Stimulated activated CD8-positive, alpha-beta memory T cell treated with anti-CD3 and anti-CD28 coated beads, Interleukin-15, amount 100 ng/mL, for 4 hours (primary cell): ENCODE data around the gene DNAJC7.
A peak's percentile ranks its signal among the peaks of the same experiment; 100 is the strongest.
"Not testable (repeated sequence)": the region's sequence is repeated elsewhere in the genome, so short reads cannot be mapped to it uniquely, and the experiment has no call there.

ENCODE experiments used
- DNase-seq, 2 donors: peaks; one replicate each; pipeline ENCODE4 v3.0.0-alpha.2; 2020; ENCODE audit warnings: low read depth in 2 of 2

DNAJC7 gene

DNA sequence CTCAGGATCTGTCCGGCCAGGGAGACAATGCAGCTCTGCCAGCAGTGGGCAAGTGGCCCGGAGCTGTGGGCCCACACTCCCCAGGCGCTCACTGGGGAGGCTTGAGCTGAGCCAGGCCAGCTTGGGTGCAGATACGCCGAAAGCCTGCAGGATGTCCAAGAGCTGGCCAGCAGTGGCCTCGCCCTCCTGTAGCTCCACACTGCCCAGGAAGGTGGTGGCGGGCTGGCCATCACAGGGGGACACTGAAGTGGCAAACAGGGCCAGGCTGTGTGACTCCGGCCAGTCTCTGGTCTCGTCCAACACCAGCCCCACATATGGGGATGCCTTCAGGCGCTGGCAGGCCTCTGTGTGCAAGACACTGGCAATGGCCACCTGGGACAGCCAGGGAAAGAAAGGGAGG is 23.6 kb upstream of the DNAJC7 start:
- DNase-seq, result no peak

- no peak for DNase-seq
These were observed 22.8 kb upstream of the DNAJC7 start for GRCh38 chr17:42039794-42040763.

DNA sequence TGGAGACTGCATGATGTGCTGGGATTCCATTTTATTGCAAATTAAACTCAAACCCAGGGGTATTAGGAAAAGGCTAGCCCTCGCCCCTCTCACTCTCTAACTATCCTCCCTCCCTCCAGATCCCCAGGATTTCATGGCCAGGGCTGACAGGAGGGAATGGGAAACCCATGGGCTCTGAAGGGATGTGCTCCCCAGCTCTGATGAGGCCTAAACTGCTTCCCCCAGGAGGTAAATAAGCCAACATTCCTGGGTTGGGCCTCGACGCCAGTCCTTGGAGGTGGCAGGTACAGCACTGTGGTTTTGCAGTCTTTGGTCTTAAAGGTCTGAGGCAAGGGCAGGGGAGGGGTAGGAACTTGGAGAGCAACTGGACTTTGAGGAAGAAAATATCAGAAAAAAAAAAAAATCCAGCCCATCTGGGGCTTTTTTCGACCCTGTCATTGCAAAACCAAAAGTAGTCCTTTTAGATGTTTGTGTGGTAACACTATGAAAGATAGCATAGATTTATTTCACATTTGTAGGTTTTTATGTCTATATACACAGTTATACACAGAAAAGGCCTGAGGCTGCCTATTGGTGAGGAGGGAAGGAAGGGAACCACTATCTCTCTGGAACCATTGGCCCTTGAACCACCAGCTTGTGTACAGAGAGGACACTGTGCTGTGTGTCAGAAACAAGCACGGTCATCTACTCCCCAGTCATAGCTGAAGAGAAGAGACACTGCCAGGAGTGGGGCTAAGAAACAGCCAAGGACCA is 21.2 kb upstream of the DNAJC7 start:
- no peak for DNase-seq

- no peak for DNase-seq
These were observed 16.8 kb upstream of the DNAJC7 start for GRCh38 chr17:42034059-42034458.

GRCh38 chr17:42031584-42031983 is 14.3 kb upstream of the DNAJC7 start:
- no peak for DNase-seq

GRCh38 chr17:42028791-42029127 is 11.5 kb upstream of the DNAJC7 start:
- DNase-seq, result no peak

DNA sequence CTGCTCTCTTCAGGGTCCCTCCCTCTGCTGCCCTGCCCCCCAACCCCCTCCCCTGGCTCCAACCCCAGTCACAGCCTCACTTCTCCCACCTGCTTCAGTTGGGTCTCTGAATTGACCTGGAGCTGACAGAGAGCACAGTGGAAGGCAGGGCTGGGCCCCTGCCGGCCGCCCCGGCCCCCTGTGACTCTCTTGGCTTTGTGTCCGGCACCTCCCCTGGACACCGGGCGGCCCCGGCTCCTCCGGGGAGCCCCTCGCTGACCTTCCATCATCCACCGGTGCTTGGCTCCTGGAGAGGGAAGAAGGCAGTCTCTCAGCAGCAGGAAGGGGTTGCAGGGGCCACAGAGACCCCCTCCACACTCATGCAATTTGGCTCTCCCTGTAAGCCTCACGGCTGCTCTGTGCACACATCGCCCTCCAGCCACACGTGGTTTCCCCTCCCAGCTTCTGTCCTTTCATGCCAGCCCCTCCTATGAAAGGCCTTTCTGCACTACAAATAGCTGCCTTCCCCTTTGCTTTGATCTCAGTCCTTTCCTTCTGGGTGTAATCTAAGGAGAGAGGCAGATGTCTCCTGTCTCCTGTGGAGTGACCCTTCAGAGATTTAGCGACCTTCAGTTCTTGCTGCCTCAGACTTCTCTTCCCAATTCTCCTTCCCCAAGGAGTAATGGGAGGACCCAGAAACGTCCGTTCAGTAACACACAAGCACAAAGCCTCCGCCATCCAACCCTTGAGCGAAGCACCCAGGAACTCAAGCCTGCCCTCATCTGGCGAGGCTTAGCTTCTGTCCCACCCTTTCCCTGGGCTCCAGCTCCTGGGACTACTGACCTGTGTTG is 10.9 kb upstream of the DNAJC7 start:
- DNase-seq, result no peak

DNA sequence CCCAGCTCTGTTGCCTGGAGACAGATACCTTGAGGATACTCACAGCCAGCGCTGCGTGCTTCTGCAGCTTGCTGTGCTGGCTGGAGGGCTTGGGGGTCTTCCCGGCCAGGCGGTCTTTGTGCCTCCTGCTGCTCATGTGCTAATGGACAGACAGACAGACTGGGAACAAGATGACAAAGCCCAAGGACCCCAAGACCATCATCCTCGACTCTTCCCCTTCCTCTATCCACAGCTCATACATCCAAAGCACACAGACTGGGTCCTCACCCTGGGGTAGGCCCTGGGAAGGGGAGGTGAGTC is 10.3 kb upstream of the DNAJC7 start:
- DNase-seq, result no peak

GRCh38 chr17:42026857-42027589 is 9.8 kb upstream of the DNAJC7 start:
- DNase-seq, result no peak

DNA sequence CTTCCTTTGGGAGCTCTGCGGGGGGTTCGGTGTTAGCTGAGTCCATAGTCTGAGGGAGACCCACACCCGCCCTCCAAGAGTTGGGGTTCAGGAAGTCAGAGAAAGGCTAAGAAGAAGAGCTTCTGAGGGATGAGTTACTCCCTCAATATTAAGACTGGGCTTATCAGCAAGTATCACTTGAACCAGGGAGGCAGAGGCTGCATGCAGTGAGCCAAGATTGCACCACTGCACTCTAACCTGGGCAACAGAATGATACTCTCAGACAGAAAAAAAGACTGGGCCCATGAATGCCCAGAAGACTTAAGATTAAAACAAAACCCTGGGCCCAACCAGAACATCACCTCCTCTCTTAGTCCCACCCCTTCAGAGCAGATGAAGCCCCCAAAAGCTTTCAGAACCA is 8.7 kb upstream of the DNAJC7 start:
- no peak for DNase-seq

- no peak for DNase-seq
These were observed 7.9 kb upstream of the DNAJC7 start for GRCh38 chr17:42025191-42025579.

- DNase-seq, result no peak
These were observed 6.5 kb upstream of the DNAJC7 start for GRCh38 chr17:42023524-42024349.

DNA sequence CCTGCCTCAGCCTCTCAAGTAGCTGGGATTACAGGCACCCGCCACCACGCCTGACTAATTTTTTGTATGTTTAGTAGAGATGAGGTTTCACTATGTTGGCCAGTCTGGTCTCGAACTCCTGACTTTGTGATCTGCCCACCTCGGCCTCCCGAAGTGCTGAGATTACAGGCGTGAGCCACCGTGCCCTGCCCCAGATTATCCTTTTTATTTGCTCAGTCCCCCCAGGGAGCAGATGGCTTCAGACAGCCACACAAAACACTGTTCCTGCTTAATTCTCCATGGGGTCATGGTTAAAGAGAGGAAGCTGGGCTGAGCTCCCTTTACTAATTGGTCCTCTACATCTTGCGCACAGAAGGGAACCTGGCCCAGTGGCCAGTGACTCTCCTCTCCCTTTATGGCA is 3.6 kb upstream of the DNAJC7 start:
- not testable (repeated sequence) for DNase-seq

DNA sequence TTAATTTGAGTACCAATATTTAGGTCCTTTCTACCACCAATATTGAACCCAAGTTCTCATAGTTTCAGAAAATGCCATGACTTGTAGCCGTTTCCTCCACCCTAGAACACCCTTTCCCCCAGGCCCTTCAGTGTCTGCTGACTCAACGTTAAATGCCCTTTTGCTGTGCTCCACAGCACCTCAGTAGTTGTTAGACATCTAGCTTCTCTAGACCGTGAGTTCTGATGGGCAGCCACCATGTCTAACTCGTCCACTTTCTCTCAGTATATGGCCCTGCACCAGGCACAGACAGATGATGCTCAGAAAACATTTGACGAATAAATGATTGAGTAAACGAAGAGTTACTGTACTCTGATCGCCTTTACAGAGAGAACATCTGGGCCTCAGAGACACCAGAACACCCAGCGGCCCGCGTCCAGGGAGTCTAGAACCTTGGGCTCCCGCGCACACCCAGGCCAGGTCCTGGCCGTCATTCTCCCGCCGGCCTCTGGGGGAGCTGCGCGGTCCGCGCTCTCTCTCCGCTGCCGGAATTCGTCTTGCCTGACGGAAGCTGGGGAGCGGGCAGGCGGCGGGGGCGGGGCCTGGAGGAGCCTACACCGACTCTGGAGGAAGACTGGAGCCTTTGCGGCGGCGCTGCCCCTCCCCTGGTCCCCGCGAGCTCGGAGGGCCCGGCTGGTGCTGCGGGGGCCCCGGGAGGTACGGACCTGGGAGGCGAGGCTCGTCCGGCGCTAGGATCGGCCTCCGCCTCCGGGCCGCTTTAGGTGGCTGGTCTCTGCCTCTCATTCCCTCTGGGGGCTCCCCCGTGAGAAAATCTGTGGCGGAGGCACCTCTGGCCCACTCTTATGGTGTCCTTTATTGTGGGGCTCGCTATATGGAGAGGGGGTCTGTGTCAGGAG is 2.5 kb upstream of the DNAJC7 start, which contains the start of gene NKIRAS2:
TSS of gene NKIRAS2 (plus strand) at position 582 of the 896 bp plus-strand sequence. CDS start 1,488 bp downstream, outside the sequence.
- DNase-seq, result peak; percentile 80 to 86

DNA sequence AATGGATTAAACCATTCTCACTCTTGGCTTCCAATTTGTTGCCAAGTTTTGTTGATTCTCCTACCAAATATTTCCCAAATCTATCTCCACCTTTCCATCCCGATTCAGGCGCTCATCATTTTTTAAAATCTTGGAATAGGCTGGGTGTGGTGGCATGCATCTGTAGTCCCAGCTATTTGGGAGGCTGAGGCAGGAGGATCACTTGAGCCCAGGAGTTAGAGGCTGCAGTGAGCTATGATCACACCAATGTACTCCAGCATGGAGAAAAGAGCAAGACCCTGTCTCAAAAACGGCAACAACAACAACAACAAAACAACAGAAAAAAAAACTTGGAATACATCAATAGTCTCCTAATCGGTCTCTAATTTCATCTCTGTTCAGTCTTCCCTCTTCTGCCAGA is 1.7 kb upstream of the DNAJC7 start:
- no peak for DNase-seq

GRCh38 chr17:42018339-42018738 is 1.1 kb upstream of the DNAJC7 start:
- DNase-seq, result no peak

- DNase-seq, result no peak
These were observed 594 bp upstream of the DNAJC7 start for GRCh38 chr17:42017866-42018200.

DNA sequence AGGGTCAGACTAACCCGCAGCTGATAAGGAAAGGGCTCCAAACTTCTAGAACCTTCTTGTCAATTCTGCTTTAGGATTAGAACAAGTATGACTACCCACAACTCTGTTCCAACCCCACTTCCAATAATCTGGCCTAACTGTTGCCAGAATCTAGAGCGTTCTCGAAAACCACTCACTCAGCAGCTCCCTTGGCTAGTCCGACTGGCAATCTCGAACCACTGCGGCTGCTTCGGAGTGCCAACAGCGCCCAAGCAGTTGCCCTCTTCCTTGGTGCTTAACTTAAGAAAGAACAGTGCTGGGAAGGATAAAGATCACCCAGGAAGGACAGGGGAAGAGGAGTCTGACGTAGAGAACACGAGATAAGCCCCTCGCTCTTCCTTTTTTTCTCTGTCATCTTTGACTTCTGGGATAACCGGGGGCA is 818 bp downstream of the DNAJC7 start:
- DNase-seq, result no peak

- not testable (repeated sequence) for DNase-seq
These were observed 3.5 kb downstream of the DNAJC7 start for GRCh38 chr17:42013740-42014139.

DNA sequence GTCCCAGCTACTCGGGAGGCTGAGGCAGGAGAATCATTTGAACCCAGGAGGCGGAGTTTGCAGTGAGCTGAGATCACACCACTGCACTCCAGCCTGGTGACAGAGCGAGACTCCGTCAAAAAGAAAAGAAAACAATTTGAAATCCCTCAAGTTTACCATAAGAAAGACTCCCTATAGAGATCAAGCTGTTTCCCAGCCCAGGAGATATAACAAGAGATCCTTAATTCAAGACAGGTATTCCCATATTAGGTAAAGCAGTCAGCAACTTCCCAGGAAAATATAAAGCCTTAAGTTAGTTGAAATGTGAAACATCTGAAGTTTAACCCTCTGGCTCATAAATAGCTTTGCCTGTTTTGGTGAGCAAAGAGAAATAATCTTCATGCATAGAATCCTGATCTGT is 4.9 kb downstream of the DNAJC7 start:
- not testable (repeated sequence) for DNase-seq
